Motor neuron (in vitro differentiated cells): Measurements from ENCODE around the gene SLC29A1. TPM values are rescaled to one million over a fixed set of nuclear protein-coding genes. Genes with fewer than 3 reads are reported as not detected.

Experiments
- ATAC-seq, 8 experiments: fragments of 200-7000 bp; cut with Tn5 transposase; replicated peaks in 6 of 8; 2 replicates each; pipeline ENCODE4 v1.8.0; 2021; ENCODE audit warnings: mild to moderate bottlenecking in 8 of 8, moderate library complexity in 8 of 8
- H3K27ac ChIP-seq, 2 donors: fragments of 250-450 bp; sonication (Bioruptor Pico); 2 replicates each; pipeline ENCODE4 v1.9.0; 2021; ENCODE audit warnings: antibody characterized with exemption in 2 of 2, mild to moderate bottlenecking in 2 of 2, moderate library complexity in 1 of 2
- H3K4me1 ChIP-seq, 2 donors: fragments of 250-450 bp; sonication (Bioruptor Pico); replicated peaks in 1 of 2; 2 replicates each; pipeline ENCODE4 v1.6.1; 2021; ENCODE audit warnings: antibody characterized with exemption in 2 of 2, mild to moderate bottlenecking in 2 of 2, moderate library complexity in 1 of 2
- H3K4me3 ChIP-seq, 5 donors: fragments of 250-450 bp; sonication (Bioruptor Pico); 2 replicates each; pipeline ENCODE4 v1.9.0; 2021; ENCODE audit warnings: antibody characterized with exemption in 5 of 5, mild to moderate bottlenecking in 5 of 5, moderate library complexity in 4 of 5
- WGBS, 10 experiments: fragments of 450-650 bp; shearing (Covaris generic); methylation state at CpG; one replicate each; pipeline ENCODE4 v1.0.0; 2022; 5-methylcytosine and 5-hydroxymethylcytosine counted together
- in situ Hi-C, 9 experiments: fragments of 400-800 bp; cut with MboI; loops; one replicate each; pipeline ENCODE4 v1.15.0; 2021; ENCODE audit warnings: low sequenced_read_pairs in 9 of 9, low pct_unique_long_range_greater_than_20kb in 2 of 9; ENCODE audit not compliant: unreplicated experiment in 9 of 9
- total RNA-seq, 8 experiments: library from RNA; unstranded; fragments of 300-600 nt; gene quantifications; 2 replicates each; pipeline versions ENCODE4 v1.2.3 to v1.2.4, GENCODE V29; 2022

SLC29A1 gene
- total RNA-seq, 8 experiments from 2014 or later = 3.8 to 58.8 (median 24.4) TPM

GRCh38 chr6:44235891-44236516 is 12.6 kb downstream of the SLC29A1 start:
- Histone ChIP-seq H3K4me1 (peaks cover 15 to 21% of the 10 kb centered on the region in 2 donors), H3K4me3 (no peak overlapping the region), H3K27ac (no peak overlapping the region)
- no peak for ATAC-seq
- in situ Hi-C loops = loop anchor here in 2 of 9 experiments (10.0 to 25.0 kb wide), 2 partner anchors 61 to 124 kb away; no protein-coding TSS in a partner anchor
- WGBS, 10 experiments = 83 to 100% (median 90%) methylated on average over 1 to 6 of the region's 6 CpGs; no CpG with 5 or more reads in 2 of the 10 experiments

- H3K27ac ChIP-seq = peak overlapping the region; percentile 90 to 95
- in situ Hi-C loops = loop anchor here in 2 of 9 experiments (10.0 to 25.0 kb wide), 2 partner anchors 62 to 125 kb away; no protein-coding TSS in a partner anchor
- peaks cover 15 to 21% of the 10 kb centered on the region in 2 donors for H3K4me1 ChIP-seq
- H3K4me3 ChIP-seq = peak overlapping the region; percentile 24 to 37 (median 29)
- WGBS, 10 experiments = 69 to 100% (median 87%) methylated on average over 1 to 11 of the region's 22 CpGs; no CpG with 5 or more reads in 5 of the 10 experiments
- peak; percentile 90 to 95 (median 92) for ATAC-seq
Observed at GRCh38 chr6:44237021-44237812, 13.8 kb downstream of the SLC29A1 start.

- peak; percentile 82 to 88 (median 82) for ATAC-seq
- in situ Hi-C loops = loop anchor here in 2 of 9 experiments (10.0 to 25.0 kb wide), 2 partner anchors 63 to 126 kb away; no protein-coding TSS in a partner anchor
- Histone ChIP-seq H3K4me3 (peak overlapping the region; percentile 24 to 37 (median 29)), H3K27ac (peak overlapping the region; percentile 90 to 95), H3K4me1 (peaks cover 15 to 21% of the 10 kb centered on the region in 2 donors)
- 13 to 67% (median 40%) methylated on average over 1 to 8 of the region's 42 CpGs; no CpG with 5 or more reads in 7 of the 10 experiments for WGBS, 10 experiments
Observed at GRCh38 chr6:44237813-44238433, 14.5 kb downstream of the SLC29A1 start.

- no peak for ATAC-seq
- in situ Hi-C loops = loop anchor here in 2 of 9 experiments (10.0 to 25.0 kb wide), 2 partner anchors 64 to 127 kb away; no protein-coding TSS in a partner anchor
- Histone ChIP-seq H3K27ac (peak overlapping the region; percentile 90 to 95), H3K4me1 (peaks cover 15 to 21% of the 10 kb centered on the region in 2 donors), H3K4me3 (no peak overlapping the region)
- 56 to 97% (median 80%) methylated on average over 3 to 7 of the region's 7 CpGs; no CpG with 5 or more reads in 2 of the 10 experiments for WGBS, 10 experiments
Observed at GRCh38 chr6:44238687-44239350, 15.4 kb downstream of the SLC29A1 start.

GRCh38 chr6:44243345-44243744 is 19.9 kb downstream of the SLC29A1 start:
- no peak for ATAC-seq
- Histone ChIP-seq H3K27ac (no peak overlapping the region), H3K4me1 (peaks cover 15 to 18% of the 10 kb centered on the region in 2 donors), H3K4me3 (no peak overlapping the region)
- in situ Hi-C loops = loop anchor here in 1 of 9 experiments (25.0 kb wide), 1 partner anchor 131 kb away; no protein-coding TSS in a partner anchor
- 89 to 100% (median 94%) methylated on average over 1 to 6 of the region's 7 CpGs; no CpG with 5 or more reads in 3 of the 10 experiments for WGBS, 10 experiments

DNA sequence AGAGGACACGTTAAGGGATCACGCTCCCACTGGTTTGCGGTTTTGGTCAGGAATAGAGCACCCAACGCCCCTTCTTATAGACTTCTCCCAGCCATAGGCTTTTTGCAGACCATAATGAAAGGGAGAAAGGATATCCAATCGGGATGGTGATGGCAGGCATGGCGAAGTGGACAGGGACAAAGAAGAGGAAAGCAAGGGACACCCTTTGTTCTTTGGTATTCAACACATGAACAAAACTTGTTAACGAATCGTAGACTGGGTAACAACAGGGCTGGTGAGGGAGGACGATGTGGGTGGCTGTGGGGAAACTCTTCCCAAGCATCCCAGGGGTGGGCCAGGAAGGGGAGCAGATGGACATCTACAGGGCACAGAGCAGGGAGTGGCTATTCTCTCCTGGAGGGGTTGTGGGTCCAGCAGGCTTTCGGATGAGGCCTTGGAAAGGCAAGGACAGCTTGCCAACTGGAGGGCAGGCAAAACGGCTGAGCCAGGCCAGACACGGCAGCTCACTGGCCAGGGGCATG is 22.1 kb downstream of the SLC29A1 start:
- in situ Hi-C loops = loop anchor here in 1 of 9 experiments (25.0 kb wide), 1 partner anchor 133 kb away; no protein-coding TSS in a partner anchor
- 0 to 82% (median 61%) methylated on average over 1 to 11 of the region's 12 CpGs; no CpG with 5 or more reads in 2 of the 10 experiments for whole genome bisulfite sequencing, 10 experiments
- ATAC-seq = peak in 1 of 8 experiments; percentile 0
- Histone ChIP-seq H3K4me1 (peaks cover 19 to 29% of the 10 kb centered on the region in 2 donors), H3K4me3 (peak overlapping the region; percentile 89 to 98 (median 95)), H3K27ac (peak overlapping the region; percentile 96 to 97)

DNA sequence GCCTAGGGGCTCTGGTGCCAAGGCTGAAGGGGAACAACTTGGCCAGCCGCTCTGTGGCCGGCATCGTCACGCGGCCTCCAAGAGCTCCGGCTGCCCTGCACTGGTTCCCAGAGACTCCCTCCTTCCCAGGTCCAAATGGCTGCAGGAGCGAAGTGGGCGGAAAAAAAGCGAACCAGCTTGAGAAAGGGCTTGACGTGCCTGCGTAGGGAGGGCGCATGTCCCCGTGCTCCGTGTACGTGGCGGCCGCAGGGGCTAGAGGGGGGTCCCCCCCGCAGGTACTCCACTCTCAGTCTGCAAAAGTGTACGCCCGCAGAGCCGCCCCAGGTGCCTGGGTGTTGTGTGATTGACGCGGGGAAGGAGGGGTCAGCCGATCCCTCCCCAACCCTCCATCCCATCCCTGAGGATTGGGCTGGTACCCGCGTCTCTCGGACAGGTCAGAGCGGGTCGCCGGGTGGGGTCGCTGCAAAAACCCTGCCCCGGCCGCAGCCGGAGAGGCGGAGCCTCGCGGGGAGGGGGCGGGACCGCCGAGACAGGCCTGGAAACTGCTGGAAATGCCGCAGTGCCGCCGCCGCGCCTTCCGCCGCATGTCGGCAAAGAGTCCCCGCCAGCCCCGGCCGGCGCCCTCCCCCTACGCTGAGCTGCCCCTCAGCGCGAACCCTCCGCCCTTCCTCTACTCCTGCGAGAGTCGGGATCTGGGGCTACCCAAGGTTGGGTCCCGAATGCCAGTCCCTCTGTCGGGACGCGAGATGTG is 22.7 kb downstream of the SLC29A1 start:
- 0 to 7% (median 0%) methylated on average over 1 to 15 of the region's 62 CpGs; no CpG with 5 or more reads in 5 of the 10 experiments for WGBS, 10 experiments
- peak; percentile 50 to 71 (median 66) for ATAC-seq
- in situ Hi-C loops = loop anchor here in 1 of 9 experiments (25.0 kb wide), 1 partner anchor 134 kb away; no protein-coding TSS in a partner anchor
- Histone ChIP-seq H3K4me3 (peak overlapping the region; percentile 89 to 98 (median 95)), H3K27ac (peak overlapping the region; percentile 96 to 97), H3K4me1 (peaks cover 19 to 29% of the 10 kb centered on the region in 2 donors)

GRCh38 chr6:44246663-44247337 is 23.4 kb downstream of the SLC29A1 start, which contains the start of gene HSP90AB1:
TSS of gene HSP90AB1 (plus strand) at chr6:44247101. CDS start at chr6:44248630, 1,529 bp downstream.
- in situ Hi-C loops = loop anchor here in 1 of 9 experiments (25.0 kb wide), 1 partner anchor 134 kb away; no protein-coding TSS in a partner anchor
- peak within 1 kb of the TSS; percentile 96 to 97 for H3K27ac ChIP-seq
- WGBS, 10 experiments = 0 to 5% (median 0%) methylated on average over 1 to 15 of the region's 34 CpGs; no CpG with 5 or more reads in 2 of the 10 experiments
- peak within 1 kb of the TSS; percentile 89 to 98 (median 95) for H3K4me3 ChIP-seq
- H3K4me1 ChIP-seq = peaks cover 19 to 29% of the 10 kb centered on the region in 2 donors
- ATAC-seq = peak; percentile 66 to 78 (median 68)

- peak overlapping the region; percentile 96 to 97 for H3K27ac ChIP-seq
- in situ Hi-C loops = loop anchor here in 1 of 9 experiments (25.0 kb wide), 1 partner anchor 135 kb away; no protein-coding TSS in a partner anchor
Observed at GRCh38 chr6:44247338-44248302, 24.2 kb downstream of the SLC29A1 start.

More at GRCh38 chr6:44247338-44248302, 24.2 kb downstream of the SLC29A1 start:
- peak; percentile 12 to 34 (median 22) for ATAC-seq
- peak overlapping the region; percentile 89 to 98 (median 95) for H3K4me3 ChIP-seq
- WGBS, 10 experiments = 0 to 2% (median 0%) methylated on average over 1 to 11 of the region's 52 CpGs; no CpG with 5 or more reads in 4 of the 10 experiments
- H3K4me1 ChIP-seq = peaks cover 19 to 29% of the 10 kb centered on the region in 2 donors
